Measurements from ENCODE around the gene ZKSCAN2.

DNA sequence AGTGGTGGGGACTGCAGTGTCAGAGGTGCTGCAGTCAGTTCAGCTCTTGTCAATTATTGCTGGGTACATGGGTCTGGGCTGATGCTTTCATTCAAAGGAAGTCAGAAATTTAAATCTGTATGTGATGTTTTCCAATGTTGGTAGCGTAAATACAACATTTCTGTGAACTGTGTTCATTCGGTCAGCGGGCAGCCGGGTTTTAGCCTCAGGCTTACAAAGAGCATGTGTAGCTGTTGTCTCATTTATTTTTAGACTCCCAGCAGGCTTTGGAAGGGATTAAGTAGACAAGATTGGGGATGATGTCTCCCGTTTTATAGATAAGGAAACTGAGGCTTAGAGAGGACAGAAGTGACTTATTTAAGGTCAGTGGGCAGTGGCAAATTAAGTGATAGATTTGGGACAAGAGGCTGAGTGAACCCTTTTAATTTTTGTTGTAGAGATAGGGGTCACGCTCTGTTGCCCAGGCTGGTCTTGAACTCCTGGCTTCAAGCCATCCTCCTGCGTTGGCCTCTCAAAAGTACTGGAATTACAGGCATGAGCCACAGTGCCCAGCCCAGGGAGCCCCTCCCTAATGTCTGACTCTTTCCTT lies 32.8 kb downstream of the ZKSCAN2 start:
- TF ChIP-seq ZNF610 (tag by site-specific recombination; IDR thresholded peaks at IDR 0.05; ENCODE audit: borderline replicate concordance) (no peak), ZNF350 (tag by site-specific recombination; IDR thresholded peaks at IDR 0.05) (no peak), ZNF266 (tag by site-specific recombination; IDR thresholded peaks at IDR 0.05; ENCODE audit: low read depth) (no peak), SETDB1 (IDR thresholded peaks at IDR 0.05; ENCODE audit: insufficient read length, low read length) (no peak), ZNF664 (tag by site-specific recombination; IDR thresholded peaks at IDR 0.05) (no peak), YY1 (tag by site-specific recombination; IDR thresholded peaks at IDR 0.05) (no peak), ZNF654 (tag by site-specific recombination; IDR thresholded peaks at IDR 0.05; ENCODE audit: low read depth) (no peak), ZNF701 (tag by site-specific recombination; IDR thresholded peaks at IDR 0.05) (no peak)
- TF ChIP-seq, protein P1, sequence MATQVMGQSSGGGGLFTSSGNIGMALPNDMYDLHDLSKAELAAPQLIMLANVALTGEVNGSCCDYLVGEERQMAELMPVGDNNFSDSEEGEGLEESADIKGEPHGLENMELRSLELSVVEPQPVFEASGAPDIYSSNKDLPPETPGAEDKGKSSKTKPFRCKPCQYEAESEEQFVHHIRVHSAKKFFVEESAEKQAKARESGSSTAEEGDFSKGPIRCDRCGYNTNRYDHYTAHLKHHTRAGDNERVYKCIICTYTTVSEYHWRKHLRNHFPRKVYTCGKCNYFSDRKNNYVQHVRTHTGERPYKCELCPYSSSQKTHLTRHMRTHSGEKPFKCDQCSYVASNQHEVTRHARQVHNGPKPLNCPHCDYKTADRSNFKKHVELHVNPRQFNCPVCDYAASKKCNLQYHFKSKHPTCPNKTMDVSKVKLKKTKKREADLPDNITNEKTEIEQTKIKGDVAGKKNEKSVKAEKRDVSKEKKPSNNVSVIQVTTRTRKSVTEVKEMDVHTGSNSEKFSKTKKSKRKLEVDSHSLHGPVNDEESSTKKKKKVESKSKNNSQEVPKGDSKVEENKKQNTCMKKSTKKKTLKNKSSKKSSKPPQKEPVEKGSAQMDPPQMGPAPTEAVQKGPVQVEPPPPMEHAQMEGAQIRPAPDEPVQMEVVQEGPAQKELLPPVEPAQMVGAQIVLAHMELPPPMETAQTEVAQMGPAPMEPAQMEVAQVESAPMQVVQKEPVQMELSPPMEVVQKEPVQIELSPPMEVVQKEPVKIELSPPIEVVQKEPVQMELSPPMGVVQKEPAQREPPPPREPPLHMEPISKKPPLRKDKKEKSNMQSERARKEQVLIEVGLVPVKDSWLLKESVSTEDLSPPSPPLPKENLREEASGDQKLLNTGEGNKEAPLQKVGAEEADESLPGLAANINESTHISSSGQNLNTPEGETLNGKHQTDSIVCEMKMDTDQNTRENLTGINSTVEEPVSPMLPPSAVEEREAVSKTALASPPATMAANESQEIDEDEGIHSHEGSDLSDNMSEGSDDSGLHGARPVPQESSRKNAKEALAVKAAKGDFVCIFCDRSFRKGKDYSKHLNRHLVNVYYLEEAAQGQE (tag by site-specific recombination; IDR thresholded peaks at IDR 0.05), result no peak
- TF ChIP-seq, protein P2, sequence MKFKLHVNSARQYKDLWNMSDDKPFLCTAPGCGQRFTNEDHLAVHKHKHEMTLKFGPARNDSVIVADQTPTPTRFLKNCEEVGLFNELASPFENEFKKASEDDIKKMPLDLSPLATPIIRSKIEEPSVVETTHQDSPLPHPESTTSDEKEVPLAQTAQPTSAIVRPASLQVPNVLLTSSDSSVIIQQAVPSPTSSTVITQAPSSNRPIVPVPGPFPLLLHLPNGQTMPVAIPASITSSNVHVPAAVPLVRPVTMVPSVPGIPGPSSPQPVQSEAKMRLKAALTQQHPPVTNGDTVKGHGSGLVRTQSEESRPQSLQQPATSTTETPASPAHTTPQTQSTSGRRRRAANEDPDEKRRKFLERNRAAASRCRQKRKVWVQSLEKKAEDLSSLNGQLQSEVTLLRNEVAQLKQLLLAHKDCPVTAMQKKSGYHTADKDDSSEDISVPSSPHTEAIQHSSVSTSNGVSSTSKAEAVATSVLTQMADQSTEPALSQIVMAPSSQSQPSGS (tag by site-specific recombination; IDR thresholded peaks at IDR 0.05; ENCODE audit: low read depth), result no peak
- TF ChIP-seq, protein P3, sequence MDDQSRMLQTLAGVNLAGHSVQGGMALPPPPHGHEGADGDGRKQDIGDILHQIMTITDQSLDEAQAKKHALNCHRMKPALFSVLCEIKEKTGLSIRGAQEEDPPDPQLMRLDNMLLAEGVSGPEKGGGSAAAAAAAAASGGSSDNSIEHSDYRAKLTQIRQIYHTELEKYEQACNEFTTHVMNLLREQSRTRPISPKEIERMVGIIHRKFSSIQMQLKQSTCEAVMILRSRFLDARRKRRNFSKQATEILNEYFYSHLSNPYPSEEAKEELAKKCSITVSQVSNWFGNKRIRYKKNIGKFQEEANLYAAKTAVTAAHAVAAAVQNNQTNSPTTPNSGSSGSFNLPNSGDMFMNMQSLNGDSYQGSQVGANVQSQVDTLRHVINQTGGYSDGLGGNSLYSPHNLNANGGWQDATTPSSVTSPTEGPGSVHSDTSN (CRISPR knock-in tag; IDR thresholded peaks at IDR 0.05), result no peak
- TF ChIP-seq, protein P4, sequence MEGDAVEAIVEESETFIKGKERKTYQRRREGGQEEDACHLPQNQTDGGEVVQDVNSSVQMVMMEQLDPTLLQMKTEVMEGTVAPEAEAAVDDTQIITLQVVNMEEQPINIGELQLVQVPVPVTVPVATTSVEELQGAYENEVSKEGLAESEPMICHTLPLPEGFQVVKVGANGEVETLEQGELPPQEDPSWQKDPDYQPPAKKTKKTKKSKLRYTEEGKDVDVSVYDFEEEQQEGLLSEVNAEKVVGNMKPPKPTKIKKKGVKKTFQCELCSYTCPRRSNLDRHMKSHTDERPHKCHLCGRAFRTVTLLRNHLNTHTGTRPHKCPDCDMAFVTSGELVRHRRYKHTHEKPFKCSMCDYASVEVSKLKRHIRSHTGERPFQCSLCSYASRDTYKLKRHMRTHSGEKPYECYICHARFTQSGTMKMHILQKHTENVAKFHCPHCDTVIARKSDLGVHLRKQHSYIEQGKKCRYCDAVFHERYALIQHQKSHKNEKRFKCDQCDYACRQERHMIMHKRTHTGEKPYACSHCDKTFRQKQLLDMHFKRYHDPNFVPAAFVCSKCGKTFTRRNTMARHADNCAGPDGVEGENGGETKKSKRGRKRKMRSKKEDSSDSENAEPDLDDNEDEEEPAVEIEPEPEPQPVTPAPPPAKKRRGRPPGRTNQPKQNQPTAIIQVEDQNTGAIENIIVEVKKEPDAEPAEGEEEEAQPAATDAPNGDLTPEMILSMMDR (tag by site-specific recombination; IDR thresholded peaks at IDR 0.05), result no peak
- TF ChIP-seq, protein P5, sequence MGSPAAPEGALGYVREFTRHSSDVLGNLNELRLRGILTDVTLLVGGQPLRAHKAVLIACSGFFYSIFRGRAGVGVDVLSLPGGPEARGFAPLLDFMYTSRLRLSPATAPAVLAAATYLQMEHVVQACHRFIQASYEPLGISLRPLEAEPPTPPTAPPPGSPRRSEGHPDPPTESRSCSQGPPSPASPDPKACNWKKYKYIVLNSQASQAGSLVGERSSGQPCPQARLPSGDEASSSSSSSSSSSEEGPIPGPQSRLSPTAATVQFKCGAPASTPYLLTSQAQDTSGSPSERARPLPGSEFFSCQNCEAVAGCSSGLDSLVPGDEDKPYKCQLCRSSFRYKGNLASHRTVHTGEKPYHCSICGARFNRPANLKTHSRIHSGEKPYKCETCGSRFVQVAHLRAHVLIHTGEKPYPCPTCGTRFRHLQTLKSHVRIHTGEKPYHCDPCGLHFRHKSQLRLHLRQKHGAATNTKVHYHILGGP (tag by site-specific recombination; IDR thresholded peaks at IDR 0.05), result no peak
- TF ChIP-seq, protein P6, sequence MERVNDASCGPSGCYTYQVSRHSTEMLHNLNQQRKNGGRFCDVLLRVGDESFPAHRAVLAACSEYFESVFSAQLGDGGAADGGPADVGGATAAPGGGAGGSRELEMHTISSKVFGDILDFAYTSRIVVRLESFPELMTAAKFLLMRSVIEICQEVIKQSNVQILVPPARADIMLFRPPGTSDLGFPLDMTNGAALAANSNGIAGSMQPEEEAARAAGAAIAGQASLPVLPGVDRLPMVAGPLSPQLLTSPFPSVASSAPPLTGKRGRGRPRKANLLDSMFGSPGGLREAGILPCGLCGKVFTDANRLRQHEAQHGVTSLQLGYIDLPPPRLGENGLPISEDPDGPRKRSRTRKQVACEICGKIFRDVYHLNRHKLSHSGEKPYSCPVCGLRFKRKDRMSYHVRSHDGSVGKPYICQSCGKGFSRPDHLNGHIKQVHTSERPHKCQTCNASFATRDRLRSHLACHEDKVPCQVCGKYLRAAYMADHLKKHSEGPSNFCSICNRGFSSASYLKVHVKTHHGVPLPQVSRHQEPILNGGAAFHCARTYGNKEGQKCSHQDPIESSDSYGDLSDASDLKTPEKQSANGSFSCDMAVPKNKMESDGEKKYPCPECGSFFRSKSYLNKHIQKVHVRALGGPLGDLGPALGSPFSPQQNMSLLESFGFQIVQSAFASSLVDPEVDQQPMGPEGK (tag by site-specific recombination; IDR thresholded peaks at IDR 0.05), result no peak

All from HEK293 (cell line).